IPS DF 19.7 (cell line): ENCODE measurements around the gene HSD17B12.

ENCODE experiments used
- DNase-seq: peaks from one replicate; pipeline ENCODE4 v3.0.0-alpha.2; 2013; ENCODE audit warnings: low read depth, low spot score

The HSD17B12 gene

GRCh38 chr11:43797337-43797736 is 116.8 kb downstream of the HSD17B12 start:
- DNase-seq, result no peak

DNA sequence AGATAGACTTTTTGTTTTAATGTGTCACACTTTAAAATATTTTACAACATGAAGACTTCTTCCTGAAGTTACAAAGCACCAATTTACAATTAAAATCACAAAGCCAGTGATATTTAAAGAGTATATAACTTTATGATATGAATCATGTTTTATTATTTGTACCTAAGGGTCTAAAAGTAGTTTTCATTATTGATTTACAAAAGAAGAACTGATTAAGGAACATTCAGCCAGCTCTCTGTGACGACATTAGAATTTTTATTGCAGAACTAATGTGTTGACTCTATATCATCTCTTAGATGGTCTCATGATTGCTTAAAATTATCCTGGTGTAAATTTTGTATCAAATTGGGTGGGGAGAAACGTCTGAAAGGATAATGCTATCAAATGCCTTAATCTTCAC is 117.3 kb downstream of the HSD17B12 start:
- no peak for DNase-seq

GRCh38 chr11:43802509-43802908 is 122.0 kb downstream of the HSD17B12 start:
- no peak for DNase-seq

DNA sequence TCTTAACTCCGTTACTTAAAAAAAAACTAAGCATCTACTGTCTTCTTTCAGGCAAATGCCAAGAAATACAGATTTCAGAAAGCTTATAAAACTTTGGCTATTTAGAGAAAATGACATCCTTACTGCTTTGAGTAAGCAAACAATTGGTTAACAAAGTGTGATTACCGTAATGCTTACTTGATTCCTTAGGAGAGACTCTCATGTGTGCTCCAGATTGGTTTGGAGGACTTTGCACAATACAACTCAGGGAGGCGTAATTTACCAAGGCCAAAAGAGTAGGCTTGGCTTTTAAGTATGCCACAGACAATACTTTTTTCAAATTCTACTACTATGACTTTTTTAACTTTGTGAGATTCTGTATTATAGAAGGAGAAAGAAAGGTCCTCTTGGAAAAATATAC is 123.2 kb downstream of the HSD17B12 start:
- no peak for DNase-seq

GRCh38 chr11:43806976-43807375 is 126.4 kb downstream of the HSD17B12 start:
- DNase-seq, result no peak

DNA sequence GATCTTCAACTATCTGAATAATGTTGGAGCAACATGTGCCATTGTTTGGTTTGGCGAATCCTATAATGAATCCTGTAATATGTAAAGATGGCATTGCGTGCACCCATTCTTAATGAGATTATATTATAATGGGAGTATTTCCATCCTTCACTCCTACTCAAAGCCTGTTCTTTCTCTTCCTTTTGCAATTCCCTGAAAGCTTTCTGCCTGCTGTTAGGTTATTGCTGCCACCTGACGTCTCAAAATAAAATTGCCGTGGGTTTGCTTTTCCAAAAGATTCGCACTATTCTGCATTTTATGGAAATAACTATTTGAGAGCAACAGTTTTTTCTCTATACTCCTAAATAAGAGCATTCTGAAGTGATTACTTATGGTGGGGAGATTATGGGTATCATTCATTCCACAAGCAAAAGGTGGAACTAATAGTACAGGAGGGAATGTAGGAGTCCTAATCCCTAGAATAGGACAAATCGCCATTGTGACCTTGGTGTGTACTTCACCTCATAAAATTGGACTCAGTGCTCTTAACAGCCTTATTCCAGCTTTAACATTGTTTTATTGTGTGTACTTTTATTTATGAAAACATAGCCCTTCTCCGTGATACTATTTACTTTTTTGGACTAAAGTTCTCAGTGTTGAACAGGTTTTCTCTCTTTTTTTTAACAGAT is 130.5 kb downstream of the HSD17B12 start:
- DNase-seq, result no peak

GRCh38 chr11:43812471-43812870 is 131.9 kb downstream of the HSD17B12 start:
- DNase-seq, result no peak

- no peak for DNase-seq
Measured at GRCh38 chr11:43818220-43818619, 137.7 kb downstream of the HSD17B12 start.

GRCh38 chr11:43819926-43820325 is 139.4 kb downstream of the HSD17B12 start:
- DNase-seq, result no peak

GRCh38 chr11:43823316-43823715 is 142.8 kb downstream of the HSD17B12 start:
- DNase-seq, result no peak

GRCh38 chr11:43823851-43824250 is 143.3 kb downstream of the HSD17B12 start:
- DNase-seq, result no peak

DNA sequence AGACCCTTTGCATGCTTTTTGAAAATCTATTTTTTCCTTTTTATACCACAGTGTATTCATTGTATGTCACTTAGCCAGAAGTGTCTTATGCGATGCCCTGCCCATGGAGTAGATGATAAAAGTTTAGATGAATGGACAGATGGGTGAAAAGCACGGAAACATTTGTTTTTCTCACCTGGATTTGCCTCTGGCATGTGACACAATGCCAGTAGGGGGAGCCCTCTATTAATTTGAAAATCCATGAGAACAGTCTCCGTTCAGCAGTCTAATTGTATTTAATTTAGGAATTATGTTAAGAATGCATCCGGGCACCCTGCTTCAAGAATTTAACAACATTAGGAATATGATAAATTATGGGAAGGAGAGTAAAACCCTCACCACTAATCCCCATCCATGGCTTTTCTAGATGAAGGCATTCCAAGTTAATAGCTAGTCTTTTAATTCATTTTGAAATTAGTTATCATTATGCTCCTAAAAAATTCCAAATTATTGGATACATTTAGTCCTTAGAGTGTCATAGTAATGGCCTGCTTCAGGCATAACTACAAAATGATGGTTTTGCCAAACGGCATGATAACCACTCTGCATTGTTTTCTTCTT is 144.8 kb downstream of the HSD17B12 start:
- no peak for DNase-seq

DNA sequence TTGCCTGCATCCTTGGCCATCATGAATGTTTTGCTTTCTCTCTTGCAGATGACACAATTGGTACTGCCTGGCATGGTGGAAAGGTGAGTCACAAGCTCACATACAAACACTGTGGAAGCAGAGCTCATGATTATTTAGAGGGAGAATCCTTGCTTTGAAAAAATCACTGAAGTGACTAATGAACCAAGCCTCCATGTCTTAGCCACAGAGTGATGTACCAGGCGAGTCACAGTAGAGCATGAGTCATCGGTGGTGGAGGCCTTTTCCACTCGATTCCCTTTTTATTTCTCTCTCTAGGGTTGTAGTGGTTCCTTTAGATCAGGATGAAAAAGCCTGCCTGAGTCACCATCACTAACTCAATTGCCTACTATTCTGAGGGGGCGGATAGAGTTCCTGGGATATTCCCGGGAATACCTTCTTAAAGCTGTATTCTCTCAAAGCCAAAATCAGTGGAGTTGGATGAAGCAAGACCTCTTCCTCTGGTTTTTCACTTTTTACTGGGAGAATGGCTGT is 150.4 kb downstream of the HSD17B12 start:
- no peak for DNase-seq

DNA sequence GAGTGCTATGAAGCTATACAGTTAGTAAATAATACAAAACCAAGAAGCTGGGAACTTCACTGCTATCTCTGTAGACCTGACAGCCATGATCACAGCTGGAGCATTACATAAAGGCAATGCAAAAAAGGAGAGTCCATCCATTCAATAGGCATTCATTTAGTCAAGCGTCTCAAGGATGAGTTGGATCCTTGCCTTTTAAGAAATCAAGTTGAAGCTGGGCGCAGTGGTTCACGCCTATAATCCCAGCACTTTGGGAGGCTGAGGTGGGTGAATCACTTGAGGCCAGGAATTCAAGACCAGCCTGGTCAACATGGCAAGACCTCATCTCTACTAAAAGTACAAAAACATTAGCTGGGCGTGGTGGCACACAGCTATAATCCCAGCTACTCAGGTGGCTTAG is 152.0 kb downstream of the HSD17B12 start:
- no peak for DNase-seq

DNA sequence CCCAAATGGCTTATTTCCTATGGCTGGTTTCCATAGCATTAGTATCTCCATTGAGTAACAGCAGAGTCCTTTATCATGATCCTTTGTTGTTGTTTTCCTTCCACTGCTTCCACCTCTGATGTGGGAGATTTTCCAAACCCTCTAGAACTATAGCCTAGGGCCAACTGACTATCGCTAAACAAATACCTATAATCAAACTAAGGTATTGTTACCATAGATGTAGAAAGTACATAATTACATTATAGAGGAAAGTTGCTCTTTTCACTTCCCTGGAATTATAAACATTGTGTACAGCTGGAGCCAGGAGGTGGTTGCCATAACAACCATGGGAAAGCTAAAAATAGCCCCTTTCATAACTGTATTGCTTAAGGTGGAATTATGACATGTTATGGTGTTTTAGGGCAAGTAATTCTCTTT is 153.1 kb downstream of the HSD17B12 start:
- DNase-seq, result no peak

DNA sequence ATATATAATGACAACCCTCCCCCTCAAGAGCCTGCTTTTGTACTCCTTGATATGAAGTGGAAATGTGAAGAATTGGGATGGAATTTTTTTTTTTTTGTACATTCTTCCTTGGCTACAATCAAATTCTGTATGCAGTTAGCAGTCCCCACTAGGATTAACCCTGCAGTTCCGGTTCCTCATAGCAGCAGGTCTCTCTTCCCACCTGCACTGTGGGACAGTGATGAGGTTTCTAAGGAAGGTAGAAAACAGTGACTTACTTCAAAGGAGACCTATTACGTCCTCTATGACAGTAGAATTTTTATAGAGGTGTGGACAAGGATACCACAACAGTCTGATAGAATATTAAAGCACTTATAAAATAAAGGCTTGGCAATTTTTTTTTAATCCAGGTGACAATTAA is 153.7 kb downstream of the HSD17B12 start:
- no peak for DNase-seq

DNA sequence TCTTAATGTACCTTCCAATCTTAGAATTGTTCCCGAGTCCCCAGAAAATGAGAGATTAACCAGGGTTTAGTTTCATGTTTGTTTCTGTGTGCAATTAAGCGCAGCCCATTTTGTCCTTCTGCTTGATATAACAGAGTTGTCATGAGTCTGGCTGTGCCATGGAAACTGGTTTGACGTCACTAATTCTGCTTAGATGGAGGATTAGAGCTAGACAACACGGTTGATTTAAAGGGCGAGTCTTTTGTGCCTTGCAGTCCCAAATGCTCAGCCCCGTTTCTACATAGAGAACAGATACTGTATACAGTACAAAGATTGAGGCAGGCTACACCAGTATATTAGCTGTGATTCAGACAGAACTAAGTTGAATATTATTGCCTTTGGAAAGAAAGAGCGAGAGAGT is 154.6 kb downstream of the HSD17B12 start:
- no peak for DNase-seq

DNA sequence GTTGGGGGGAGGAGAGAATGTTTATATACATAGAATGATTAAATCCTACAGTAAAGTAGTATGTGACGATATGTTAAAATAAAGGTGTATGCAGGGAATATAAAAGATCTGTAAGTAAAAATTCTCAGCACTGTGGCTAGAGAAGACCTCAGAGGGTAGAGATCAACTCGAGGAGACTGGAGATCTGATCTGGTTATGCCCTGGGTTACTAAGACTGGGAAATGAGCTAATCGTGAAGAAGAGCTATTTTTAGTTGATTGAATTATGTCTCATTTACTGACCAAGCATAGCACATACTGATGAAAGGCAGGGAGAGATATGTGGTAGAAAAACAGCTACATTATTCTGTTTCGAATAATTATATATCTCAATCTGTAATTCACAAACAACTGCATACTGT is 157.3 kb downstream of the HSD17B12 start:
- DNase-seq, result no peak

- no peak for DNase-seq
Measured at GRCh38 chr11:43842021-43842420, 161.5 kb downstream of the HSD17B12 start.

DNA sequence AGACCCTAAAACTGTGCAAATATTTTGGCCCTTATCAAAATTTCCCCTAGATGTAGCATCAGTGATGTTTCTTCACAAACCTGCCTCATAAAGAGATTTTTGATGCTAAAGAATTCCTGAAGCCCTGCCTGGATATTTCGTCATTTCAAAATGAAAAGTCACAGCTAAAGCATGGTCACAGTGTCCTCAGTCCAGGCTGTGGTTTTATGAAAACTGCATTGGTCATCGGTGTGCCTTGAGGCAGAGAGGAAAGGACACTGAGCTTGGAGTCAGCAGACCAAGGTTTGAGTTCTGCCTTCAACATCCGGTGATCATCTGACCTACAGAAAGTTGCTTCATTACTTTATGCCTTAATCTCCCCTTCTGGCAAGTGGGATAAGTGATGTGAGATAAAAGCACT is 165.3 kb downstream of the HSD17B12 start:
- no peak for DNase-seq

DNA sequence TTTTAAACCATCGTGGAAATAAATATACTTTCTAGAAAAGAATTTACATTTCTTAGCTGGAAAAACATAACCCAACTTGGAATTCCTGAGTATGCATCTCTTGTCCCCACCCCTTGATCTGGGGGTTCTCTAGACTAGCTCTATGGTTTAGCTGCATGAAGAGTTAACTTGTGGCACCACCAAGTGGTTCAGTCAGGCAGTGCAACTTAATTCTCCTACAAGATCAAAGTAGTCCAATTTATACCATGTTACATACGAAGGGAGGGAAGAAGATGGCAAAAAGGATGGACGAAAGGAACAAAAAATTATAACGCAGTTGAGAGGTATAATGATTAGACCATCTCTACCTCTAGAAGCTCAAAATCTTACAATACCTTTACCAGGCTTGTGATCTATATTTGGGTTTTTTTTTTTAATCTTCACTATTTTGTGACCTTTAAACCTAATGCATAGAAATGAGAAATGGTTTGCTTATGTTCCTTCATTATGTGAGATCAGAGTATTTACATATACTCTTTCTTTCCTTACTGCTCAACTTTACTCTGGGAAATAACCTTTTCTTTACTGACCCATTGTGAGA is 171.6 kb downstream of the HSD17B12 start:
- peak; percentile 45 for DNase-seq

- no peak for DNase-seq
Measured at GRCh38 chr11:43853781-43854180, 173.2 kb downstream of the HSD17B12 start.

DNA sequence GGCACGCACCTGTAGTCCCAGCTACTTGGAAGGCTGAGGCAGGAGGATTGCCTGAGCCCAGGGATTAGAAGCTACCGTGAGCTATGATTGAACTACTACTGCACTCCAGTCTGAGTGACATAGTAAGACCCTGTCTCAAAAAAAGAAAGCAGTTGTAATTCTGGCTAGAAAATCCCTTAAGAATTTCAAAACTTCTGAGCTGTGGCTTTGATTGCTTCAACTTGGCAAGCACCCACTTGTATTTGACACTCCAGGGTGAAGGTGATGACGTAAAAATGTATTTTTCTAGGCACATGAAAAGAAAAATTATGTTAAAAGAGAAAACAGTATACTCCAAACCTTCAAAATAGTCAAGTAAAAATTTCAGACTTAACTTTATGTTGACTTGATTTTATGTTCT is 176.5 kb downstream of the HSD17B12 start:
- no peak for DNase-seq
